SK-N-SH (cell line): Measurements from ENCODE around the gene SENP3.

Experiments used
- JUND ChIP-seq: IDR thresholded peaks from 2 replicates; pipeline ENCODE4 v1.4.0; 2012
- RAD21 ChIP-seq: IDR thresholded peaks from 2 replicates; pipeline ENCODE4 v1.6.1; 2012; ENCODE audit warnings: mild to moderate bottlenecking, low read length
- YY1 ChIP-seq: IDR thresholded peaks from 2 replicates; pipeline ENCODE4 v1.4.0; 2012; ENCODE audit warnings: low read depth, mild to moderate bottlenecking

DNA sequence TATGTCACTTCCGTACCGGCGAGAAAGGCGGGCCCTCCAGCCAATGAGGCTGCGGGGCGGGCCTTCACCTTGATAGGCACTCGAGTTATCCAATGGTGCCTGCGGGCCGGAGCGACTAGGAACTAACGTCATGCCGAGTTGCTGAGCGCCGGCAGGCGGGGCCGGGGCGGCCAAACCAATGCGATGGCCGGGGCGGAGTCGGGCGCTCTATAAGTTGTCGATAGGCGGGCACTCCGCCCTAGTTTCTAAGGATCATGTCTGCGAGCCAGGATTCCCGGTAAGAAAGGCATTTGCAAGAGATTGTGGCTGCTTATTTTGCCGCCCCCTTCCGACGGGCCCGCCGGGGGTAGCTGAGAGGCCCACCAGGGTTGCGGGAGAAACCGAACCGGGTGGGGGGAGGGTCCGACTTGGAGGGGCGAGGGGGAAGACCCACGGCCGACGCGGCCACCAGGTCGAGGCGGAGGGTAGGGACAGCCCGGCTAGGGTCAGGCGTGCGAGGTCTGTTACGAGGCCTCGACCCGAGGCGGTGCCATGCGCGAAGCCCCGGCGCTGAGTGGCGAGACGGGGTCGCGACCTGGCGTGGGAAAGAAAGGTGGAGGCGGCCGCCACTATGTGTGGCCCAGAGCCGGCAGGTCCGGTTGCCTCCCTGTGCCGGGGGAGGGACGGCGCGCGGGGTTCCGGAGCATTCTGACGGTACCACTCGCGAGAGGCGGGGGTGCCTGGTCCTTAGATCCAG is 11.0 kb downstream of the SENP3 start:
- TF ChIP-seq JUND (no peak; the same call in 1 of the 2 replicates), YY1 (peak; percentile 92), RAD21 (no peak)
